Stimulated activated CD4-positive, alpha-beta T cell treated with anti-CD3 and anti-CD28 coated beads, TNF-alpha, amount 100 ng/mL, for 24 hours (primary cell): Measurements from ENCODE around the gene NYAP2.

Experiments used
- DNase-seq, 3 experiments: peaks; one replicate each; pipeline ENCODE4 v3.0.0-alpha.2; 2020; ENCODE audit warnings: low read depth in 3 of 3

The NYAP2 gene

GRCh38 chr2:225620227-225620626 is 220.7 kb downstream of the NYAP2 start:
- no peak for DNase-seq

DNA sequence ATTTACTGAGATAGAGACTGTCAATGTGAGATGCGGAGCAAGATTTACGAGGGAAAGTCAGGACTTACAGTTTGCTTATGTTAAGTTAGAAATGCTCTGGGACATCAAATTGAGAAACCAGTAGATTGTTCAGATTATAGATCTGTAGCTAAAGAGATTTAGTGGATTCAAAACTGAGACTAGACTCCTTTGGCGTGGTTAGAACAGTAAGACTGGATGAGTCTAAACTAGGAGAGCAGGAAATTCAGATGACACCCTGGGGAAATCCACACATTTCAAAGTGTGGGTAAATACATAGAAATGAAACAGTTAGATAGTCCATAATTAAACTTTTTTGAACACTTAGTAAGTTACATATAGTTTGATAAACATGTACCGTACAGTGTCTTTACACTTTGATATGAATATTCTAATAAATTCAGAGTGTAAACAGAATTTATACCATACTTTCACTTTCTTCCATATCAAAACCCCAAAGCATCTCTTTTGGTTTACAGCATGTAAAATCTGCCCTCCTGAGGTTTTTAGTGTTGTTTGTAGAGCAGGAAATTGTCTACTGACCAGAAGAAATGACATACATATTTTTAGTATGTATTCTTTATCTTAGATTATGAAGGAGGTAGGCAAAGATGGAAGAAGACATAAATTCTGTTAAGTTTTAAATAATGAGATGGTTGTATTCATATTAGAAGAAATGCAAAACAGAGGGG is 231.5 kb downstream of the NYAP2 start:
- DNase-seq: no peak

GRCh38 chr2:225632351-225632750 is 232.8 kb downstream of the NYAP2 start:
- no peak for DNase-seq

GRCh38 chr2:225636558-225636957 is 237.0 kb downstream of the NYAP2 start:
- DNase-seq: no peak

GRCh38 chr2:225637259-225637658 is 237.7 kb downstream of the NYAP2 start:
- no peak for DNase-seq

DNA sequence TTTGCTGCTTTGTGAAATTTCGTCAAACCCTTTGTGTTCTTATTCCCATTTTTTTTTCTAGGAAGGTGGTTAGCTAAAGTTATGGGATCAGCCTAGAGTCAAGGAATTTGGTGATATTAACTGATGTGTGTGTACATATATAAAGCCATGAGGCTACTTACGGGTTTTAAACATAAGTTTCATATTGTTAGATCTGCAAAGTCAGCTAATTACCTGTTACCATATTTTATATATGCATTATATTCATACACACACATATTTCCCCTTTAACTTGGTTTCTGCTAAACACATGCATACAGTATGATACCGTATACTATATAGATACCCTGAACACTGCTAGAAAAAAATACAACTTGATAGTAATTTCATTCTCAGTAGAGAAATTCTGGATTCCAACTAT is 241.0 kb downstream of the NYAP2 start:
- DNase-seq: no peak

DNA sequence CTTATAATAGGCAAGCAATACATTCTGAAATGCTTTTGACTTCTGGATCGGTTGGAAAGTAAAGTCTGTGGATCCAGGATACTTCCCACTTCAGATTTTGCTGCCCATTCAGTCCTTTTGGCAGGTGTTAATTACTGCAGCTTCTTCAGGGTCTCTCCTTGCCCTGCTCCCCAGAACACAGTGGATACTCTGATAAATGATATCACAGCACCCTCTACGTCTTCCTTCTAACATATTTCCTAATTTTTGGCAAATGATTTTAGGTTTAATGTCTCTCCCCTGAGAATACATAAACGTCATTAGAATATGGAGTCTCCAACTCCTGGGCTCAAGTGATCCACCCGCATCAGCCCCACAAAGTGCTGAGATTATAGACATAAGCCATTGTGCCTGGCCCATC is 249.8 kb downstream of the NYAP2 start:
- no peak for DNase-seq

DNA sequence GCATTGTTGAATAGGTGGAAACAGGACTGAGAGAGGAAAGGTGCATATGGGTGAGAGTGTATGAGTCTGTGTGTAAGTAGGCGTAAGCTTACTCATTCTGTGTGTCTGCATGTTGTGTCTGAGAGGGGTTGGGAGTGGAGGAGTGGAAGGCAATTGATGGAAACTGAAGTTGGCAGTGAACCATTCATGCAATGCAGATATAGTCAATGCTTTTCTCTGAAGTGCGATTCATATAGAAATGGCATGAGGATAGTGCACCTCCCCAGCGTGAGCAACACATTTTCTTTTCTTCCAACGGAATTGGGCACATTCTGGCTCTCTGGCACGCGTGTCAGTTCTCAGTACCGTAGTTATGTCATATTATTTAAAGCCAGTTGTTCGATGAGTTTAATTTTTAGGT is 250.5 kb downstream of the NYAP2 start:
- DNase-seq: no peak

GRCh38 chr2:225660262-225661131 is 261.0 kb downstream of the NYAP2 start:
- peak; percentile 67 to 73 (median 72) for DNase-seq

- DNase-seq: no peak
Observed at GRCh38 chr2:225662101-225662500, 262.6 kb downstream of the NYAP2 start.

DNA sequence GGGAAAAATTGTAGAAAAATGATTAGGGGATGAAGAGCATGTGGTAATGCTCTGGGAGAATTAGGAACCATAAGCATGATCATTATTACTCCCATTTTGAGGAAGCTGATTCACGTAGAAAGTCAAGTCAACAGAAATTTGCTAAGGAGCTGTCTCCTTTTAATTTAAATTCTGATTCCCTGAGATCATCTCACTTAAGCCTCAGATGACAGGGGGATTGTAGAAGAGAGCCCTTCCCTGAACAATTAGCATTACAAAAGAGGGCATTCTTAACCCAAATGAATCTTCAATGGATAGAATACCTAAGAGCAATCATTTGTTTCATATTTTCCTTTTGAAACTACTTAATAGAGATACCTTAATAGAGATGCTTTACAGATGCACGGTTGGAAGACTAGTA is 267.9 kb downstream of the NYAP2 start:
- no peak for DNase-seq

DNA sequence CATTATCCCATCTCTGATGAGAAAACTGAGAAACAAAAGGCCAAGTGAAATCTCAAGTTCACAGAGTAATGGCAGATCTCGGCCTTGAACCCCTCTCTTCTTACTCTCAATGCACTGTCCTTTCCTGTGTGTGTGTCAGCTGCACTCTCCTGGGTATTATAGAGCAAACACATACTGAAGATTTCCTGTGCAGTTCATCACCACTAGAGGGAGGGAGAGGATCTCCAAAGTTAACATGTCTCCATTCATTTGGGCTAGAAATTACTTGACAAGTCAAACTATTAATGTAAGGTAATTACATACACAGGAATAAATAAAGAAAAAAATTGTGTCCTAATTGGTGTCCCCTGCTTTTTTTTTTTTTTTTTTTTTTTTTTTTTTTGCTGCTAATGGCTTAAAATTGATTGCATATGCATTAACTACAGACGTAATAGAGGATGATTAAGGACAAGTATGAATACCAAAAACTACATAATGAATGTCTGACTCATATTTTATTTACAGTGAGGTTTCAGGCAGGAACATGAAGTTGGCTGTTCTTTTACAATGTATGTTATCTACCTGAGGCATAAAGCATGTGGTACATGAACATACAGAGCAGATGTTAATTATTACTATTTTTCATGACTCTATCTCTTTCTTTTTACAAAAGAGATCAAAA is 269.2 kb downstream of the NYAP2 start:
- no peak for DNase-seq

DNA sequence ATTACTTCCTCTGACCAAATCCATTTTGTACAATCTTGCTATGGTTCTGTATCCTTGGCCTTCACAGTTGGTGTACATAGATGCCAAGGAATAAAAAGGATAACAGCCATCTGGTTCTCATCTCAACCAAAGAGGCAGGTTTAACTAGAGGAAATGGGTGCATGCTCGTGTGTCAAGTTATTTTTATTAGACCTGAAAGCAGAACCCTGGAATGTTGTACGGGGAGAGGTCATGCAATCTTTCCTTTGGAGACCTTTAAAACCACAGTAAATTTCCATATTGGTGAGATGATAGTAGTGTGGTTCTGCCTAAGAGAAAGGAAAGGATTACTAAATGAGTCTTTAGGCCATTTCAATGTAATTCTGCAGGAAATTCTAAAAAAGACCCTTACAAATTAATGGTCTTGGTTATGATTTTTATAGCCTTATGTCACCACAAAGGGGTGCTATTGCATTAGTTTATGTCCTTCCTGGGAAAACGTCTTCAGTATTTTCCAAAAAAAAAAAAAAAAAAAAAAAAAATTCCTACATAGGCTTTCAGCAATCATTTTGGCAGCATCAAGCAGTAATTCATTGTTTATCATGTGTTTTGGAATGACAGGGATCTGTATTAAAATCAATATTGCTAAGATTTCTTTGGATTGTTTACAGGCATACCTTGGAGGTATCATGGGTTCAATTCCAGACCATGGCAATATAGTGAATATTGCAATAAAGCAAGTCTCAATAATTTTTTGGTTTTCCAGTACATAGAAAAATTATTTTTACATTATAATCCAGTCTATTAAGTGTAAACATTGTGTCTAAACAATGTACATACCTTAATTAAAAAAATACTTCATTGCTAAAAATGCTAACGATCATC is 270.8 kb downstream of the NYAP2 start:
- DNase-seq: no peak

GRCh38 chr2:225678792-225679191 is 279.3 kb downstream of the NYAP2 start:
- no peak for DNase-seq

DNA sequence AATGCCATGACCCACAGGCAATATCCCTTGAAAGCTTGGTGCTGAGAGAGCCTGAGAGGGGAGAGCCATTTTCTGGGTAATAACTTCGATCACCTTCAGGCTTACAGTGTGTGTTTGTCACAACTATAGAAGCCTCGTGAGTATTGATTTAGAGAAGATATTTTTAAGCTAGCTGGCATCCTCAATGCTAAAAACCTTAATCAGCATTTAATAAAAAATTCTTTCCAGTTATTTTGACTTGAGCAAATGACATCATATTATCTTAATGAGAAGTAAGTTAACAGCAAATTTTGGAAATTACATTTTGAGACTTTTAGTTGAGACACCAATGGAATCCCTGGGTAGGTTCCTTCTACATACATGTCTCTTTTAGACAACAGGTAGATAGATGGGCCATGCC is 283.7 kb downstream of the NYAP2 start:
- DNase-seq: no peak

DNA sequence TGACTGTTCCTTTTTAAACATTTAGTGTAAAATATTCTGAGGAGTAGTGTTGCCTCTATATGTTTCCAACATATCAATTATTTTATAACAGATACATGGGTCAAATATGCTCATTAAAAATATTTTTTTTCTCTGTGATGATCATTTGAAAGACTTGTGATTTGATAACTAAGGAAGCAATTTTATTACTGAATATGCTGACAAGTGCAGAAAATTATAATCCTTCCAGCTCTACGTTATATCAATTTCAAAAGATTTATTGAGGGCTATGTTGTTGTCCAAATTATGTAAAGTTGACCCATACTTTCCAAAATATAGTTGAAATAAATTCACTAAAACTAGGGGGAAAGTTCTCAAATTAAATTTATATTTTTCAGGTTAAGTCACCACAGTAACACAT is 290.6 kb downstream of the NYAP2 start:
- no peak for DNase-seq

DNA sequence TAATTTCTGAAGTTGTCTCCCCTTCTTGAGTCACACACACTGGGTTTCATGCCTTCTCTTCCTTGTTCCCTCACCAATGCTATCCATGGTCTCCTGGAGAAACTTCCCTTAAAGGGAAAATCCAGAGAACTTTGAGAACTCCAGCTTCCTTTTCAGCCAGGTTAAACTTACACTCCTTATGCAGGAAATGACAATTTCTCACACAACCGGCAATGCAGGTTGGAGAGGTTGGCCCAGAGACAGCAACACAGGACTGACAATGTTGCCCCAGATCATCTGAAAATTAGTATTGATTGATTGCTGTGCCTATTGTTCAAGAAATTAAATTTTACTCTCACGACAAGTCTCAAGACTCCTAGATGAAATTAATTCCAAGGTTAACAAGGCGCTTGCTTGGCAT is 292.2 kb downstream of the NYAP2 start:
- DNase-seq: no peak

DNA sequence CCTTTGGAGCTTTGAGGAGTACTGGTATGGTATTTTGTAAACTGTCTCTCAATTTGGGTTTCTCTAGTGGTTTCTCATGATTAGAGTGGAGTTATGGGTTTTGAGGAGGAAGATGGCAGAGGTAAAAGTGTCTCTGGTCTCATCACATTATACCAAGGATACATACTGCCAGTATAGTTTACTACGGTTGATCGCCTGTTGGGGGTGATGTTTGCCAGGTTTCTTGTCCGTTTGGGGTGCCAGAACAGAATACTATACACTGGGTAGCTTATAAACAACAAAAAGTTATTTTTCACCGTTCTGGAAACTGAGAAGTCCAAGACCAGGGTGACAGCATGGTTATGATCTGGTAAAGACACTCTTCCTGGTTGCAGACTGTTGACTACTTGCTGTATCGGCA is 293.7 kb downstream of the NYAP2 start:
- DNase-seq: no peak

GRCh38 chr2:225694664-225695063 is 295.2 kb downstream of the NYAP2 start:
- DNase-seq: no peak

GRCh38 chr2:225697936-225698335 is 298.4 kb downstream of the NYAP2 start:
- no peak for DNase-seq
